Measurements from ENCODE around the gene JOSD2. TPM values are rescaled to one million over a fixed set of nuclear protein-coding genes. Genes with fewer than 3 reads are reported as not detected.

Gene JOSD2
- total RNA-seq, 1 experiment from 2014 or later: 40.9 TPM

DNA sequence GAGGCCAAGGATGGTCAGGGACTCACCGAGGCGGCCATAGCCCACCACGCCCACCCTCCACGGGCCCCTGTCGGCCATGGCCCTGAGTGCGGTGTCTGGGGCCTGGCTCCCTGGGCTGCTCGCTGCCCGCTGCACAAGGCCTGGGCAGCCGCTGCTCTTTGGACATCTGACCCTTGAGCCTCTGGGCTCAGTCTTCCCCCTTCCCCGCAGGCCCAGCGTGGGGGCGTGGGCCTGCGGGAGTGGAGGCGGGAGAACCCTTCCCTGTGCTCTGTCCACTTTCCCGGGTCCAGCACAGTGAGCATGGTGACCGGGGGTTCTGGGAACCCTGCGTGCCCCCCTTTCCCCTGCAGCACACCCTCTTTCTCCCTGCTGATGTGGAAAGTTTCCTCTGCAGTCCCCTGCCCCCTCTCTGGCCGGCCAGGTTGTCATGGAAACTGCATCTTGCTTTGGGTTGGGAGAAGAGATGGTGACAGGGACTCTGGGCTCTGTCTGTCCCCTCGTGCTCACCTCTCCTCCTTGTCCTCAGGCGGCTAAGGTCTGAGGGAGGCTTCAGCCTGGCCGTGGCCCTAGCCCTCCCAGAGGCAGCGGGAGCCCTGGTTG lies 2.9 kb upstream of the JOSD2 start, which contains the start of gene ASPDH:
ASPDH (minus strand) TSS at position 168 of the 600 bp plus-strand sequence; CDS start at position 78, 90 bp downstream.
- POLR2A ChIA-PET: no interaction called here

More for the DNA sequence above, 2.9 kb upstream of the JOSD2 start, which contains the start of gene ASPDH:
- H3K4me1 ChIP-seq (ENCODE audit: control insufficient read depth in 1 of 2, insufficient read depth in 2 of 2, low read length in 2 of 2): peaks cover 3 to 15% of the 10 kb centered on the region in 2 experiments; a peak in 3 of 4 replicates
- no peak within 1 kb of the TSS for H3K4me2 ChIP-seq (ENCODE audit: low read length)
- no peak within 1 kb of the TSS for H3K27ac ChIP-seq (ENCODE audit: low read depth, low read length)
- no peaks in the 10 kb centered on the region for H3K9me2 ChIP-seq (ENCODE audit: insufficient read depth)
- no peaks in the 10 kb centered on the region for H3K36me3 ChIP-seq (ENCODE audit: control insufficient read depth in 1 of 2, insufficient read depth in 2 of 2, low read length in 2 of 2)
- no peaks in the 10 kb centered on the region for H3K9me3 ChIP-seq (ENCODE audit: control insufficient read depth in 1 of 2, insufficient read depth in 1 of 2, low read depth in 1 of 2, low read length in 2 of 2)
- no peak within 1 kb of the TSS for H3K9ac ChIP-seq (ENCODE audit: low read length)
- ChIA-PET RAD21 (ENCODE audit: low non-redundant PET in 1 of 2, low total read pairs in 2 of 2, uncharacterized antibody in 2 of 2, unreplicated experiment in 2 of 2) (no interaction called here), CTCF (no interaction called here)
- intact Hi-C loops (cut with micrococcal nuclease): no loop called here
- ATAC-seq (no peak), DNase-seq (ENCODE audit: low read depth, low spot score) (no peak)
- peaks cover 8% of the 10 kb centered on the region; the same call in 1 of the 2 replicates for H3K79me2 ChIP-seq (ENCODE audit: insufficient read depth, low read length)
- H4K20me1 ChIP-seq (ENCODE audit: insufficient read depth): no peaks in the 10 kb centered on the region
- no TSS peak for BruUV-seq (replicated peaks)
- H3K4me3 ChIP-seq (replicated peaks in 1 of 2; ENCODE audit: low read depth in 1 of 2, low read length in 2 of 2): no peak within 1 kb of the TSS
- H2AFZ ChIP-seq (ENCODE audit: low read depth, low read length, poor library complexity, severe bottlenecking): no peak within 1 kb of the TSS
- TF ChIP-seq CEBPB (IDR thresholded peaks at IDR 0.05; ENCODE audit: low read depth) (no peak), FOSL1 (IDR thresholded peaks at IDR 0.05; ENCODE audit: low read depth) (no peak), POLR2AphosphoS5 (IDR thresholded peaks at IDR 0.05; ENCODE audit: low read depth, low read length) (0 out of 2 replicates have a peak, but pooled peaks have one; percentile 11), JUND (IDR thresholded peaks at IDR 0.05) (no peak), YY1 (IDR thresholded peaks at IDR 0.05; ENCODE audit: extremely low read depth, insufficient replicate concordance, low read depth, low read length) (no peak), SIN3A (IDR thresholded peaks at IDR 0.05; ENCODE audit: low read depth) (no peak)
- TF ChIP-seq, protein P1, sequence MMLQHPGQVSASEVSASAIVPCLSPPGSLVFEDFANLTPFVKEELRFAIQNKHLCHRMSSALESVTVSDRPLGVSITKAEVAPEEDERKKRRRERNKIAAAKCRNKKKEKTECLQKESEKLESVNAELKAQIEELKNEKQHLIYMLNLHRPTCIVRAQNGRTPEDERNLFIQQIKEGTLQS (IDR thresholded peaks at IDR 0.05): no peak
- TF ChIP-seq, protein P2, sequence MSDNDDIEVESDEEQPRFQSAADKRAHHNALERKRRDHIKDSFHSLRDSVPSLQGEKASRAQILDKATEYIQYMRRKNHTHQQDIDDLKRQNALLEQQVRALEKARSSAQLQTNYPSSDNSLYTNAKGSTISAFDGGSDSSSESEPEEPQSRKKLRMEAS (IDR thresholded peaks at IDR 0.05): no peak
- TF ChIP-seq, protein P3, sequence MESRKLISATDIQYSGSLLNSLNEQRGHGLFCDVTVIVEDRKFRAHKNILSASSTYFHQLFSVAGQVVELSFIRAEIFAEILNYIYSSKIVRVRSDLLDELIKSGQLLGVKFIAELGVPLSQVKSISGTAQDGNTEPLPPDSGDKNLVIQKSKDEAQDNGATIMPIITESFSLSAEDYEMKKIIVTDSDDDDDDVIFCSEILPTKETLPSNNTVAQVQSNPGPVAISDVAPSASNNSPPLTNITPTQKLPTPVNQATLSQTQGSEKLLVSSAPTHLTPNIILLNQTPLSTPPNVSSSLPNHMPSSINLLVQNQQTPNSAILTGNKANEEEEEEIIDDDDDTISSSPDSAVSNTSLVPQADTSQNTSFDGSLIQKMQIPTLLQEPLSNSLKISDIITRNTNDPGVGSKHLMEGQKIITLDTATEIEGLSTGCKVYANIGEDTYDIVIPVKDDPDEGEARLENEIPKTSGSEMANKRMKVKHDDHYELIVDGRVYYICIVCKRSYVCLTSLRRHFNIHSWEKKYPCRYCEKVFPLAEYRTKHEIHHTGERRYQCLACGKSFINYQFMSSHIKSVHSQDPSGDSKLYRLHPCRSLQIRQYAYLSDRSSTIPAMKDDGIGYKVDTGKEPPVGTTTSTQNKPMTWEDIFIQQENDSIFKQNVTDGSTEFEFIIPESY (IDR thresholded peaks at IDR 0.05; ENCODE audit: extremely low read depth, insufficient replicate concordance, low read length): no peak
- H3K27me3 ChIP-seq (ENCODE audit: insufficient read depth, low read length): no peaks in the 10 kb centered on the region

Measured in HCT116 (cell line).